Renal cortical epithelial cell (primary cell): ENCODE results near the gene IGFL4. TPM values are rescaled to one million over a fixed set of nuclear protein-coding genes. Genes with fewer than 3 reads are reported as not detected.
"Not testable (repeated sequence)": the region's sequence is repeated elsewhere in the genome, so short reads cannot be mapped to it uniquely, and the experiment has no call there.

Source experiments
- DNase-seq: peaks from one replicate; pipeline ENCODE4 v3.0.0-alpha.2; 2011; ENCODE audit warnings: low read depth
- total RNA-seq: library from RNA; depleted of rRNA; stranded (reverse); fragments of >200 nt; gene quantifications from 2 replicates; pipeline ENCODE4 v1.2.3, GENCODE V29; 2014

IGFL4 gene
- total RNA-seq: not detected in 2 replicates

DNA sequence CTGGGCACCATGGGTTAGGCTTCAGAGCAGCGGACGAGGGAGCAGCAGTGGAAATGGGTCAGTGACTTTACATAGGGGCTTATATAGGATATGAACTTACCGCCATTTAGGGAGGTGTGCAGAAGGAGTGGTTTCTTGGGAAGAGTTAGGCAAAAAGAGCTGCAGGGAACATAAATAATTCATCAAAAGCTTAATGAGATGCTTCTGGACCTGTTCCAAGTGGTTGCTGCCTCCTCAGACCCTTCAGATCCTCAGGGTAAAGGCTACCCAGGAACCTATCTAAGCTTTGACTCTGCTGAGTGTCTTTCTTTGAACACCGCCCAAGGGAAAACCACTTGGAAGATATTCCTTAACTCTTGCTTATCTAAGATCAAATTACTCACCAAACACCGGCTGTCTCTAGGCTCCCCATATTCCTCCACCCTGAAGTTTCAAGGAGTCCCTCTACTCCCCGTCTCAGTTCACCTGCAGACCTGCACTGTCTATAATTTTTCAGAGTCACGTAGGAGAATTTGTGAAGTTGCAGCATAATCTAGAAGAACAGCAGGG is at the start of gene IGFL4:
IGFL4 (minus strand) TSS at position 51 of the 549 bp plus-strand sequence; CDS start at position 11, 40 bp downstream.
- no peak for DNase-seq

DNA sequence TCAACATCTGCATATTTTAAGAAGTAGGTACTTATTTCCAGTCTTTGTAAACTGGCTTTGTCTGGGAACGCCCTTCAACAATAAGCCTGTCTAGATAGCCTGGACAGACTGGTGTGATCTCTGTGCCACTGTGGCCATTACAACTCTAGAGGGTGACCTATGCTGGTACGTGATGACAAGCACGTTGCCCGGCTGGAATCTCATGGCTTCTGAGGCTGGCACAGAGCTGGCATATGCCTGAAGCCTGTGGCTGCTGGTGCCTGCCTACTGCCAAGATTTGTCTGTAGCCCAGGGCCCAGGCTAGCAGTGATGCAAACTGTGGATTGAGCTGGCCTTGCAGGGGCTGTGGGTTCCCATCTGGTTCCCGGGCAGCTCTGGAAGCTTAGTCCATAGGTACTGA is 49.6 kb upstream of the IGFL4 start:
- DNase-seq: no peak

DNA sequence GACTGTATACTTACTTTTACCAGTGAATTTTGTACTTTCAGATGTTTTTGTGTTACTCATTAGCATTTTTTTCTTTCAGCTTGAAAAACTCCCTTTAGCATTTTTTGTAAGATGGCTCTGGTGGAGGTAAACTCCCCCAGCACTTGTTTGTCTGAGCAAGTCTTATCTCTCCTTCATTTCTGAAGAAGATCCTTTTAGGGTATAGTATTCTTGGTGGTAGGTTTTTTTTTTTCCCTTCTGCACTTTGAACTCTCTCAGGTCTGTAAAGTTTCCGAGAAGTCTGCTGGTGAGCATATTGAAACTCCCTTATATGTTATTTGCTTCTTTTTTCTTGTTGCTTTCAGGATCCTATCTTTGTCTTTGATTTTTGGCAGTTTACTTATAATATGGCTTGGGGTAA is 48.6 kb upstream of the IGFL4 start:
- DNase-seq: no peak

DNA sequence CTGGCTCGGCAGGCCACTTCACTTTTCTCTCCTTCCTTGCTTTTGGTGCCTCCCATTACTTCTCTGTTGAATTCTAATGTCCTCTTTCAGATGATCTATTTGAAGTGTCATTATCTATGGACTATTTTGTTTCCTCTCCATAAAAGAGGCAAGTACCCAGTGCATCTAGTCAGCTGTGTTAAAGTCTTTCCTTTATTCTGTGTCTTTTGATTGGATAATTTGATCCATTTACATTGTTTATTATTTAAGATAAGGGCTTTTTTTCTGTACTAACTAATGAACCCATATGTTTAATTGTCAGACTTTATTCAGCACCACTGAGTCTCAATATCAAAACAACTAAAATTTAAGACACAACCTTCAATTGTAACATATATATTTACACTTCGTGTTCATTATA is 47.3 kb upstream of the IGFL4 start:
- no peak for DNase-seq

DNA sequence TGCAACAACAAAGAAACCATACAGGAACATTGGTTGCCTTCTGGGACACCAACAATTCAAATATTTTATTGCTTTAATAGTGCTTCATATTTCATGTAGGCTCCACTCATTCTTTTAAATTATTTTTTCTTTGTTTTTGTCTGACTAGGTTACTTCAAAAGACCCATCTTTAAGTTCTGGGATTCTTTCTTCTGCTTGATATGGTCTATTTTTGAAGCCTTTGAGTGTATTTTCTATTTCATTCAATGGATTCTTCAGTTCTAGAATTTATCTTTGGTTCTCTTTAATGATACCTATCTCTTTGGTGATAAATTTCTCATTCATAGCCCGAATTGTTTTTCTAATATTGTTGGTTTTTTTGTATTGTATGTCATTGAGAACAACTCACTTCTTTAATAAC is 45.1 kb upstream of the IGFL4 start:
- no peak for DNase-seq

DNA sequence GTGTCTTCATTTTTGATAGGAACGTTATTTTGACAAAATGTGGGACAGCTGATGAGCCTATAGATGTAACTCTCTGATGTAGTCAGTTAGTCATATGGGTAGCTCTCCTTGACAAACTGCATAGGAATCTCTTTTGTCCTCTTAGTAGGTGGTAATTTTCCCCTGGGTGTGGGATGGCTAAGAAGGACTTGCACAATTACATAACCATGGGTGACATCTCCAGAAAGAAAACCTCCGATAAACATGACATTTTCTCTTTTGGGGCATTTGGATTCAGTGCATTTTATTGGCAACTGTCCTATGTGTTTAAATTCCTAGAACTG is 41.9 kb upstream of the IGFL4 start:
- DNase-seq: peak; percentile 23

DNA sequence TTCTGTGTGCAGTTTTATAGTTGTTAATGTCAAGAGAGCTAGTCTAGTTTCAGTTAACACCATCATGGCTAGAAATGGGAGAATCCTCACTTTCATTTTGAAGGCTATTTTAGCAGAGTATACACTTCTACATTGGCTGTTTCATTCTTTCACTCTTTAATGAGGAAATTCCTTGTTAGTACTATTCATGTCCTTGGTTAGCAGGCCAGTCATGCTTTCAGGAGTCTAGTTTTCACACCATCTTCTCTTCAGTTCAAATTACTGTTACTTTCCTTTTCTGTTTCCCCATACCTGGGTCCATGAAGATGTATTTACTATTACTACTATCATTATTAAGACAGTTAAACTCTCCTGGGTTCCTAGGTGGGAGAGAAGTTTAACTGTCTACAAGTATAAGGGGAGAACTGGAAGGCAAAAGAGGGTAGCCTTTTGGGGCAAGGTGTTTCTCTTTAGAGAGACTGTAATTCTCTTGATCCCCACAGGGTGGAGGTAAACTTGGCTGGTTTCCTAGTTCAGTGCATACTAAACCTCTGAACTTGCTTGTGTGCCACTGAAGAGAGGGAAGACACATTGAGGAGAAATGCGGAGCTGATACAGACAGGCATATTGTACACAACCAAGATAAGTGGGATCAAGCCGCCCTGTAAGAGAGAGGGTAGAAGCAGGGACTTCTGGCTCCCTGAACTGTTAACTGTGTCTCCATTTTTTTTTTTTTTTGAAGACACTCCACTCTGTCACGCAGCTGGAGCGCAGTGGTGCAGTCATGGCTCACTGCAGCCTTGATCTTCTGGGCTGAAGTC is 41.3 kb upstream of the IGFL4 start:
- DNase-seq: peak; percentile 53

DNA sequence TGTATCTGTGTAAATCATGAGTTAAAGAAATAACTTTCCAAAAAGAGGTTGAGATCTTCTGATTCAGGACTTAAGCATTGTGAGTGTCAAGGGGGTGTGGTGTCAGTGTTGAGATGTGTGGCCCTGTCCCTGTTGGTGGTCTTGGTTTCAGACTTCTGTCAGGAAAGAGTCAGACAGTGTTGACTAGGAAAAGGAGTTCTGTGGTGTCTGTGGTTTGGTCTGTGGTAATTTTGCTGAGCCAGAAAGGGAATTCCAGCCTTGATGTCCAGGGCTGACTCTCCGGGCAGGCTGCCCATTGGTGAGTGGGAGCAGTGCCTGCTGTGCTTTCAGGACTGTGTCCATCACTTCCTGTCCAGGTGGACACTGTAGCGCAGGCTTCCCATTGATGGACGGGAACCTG is 39.8 kb upstream of the IGFL4 start:
- peak; percentile 88 for DNase-seq

DNA sequence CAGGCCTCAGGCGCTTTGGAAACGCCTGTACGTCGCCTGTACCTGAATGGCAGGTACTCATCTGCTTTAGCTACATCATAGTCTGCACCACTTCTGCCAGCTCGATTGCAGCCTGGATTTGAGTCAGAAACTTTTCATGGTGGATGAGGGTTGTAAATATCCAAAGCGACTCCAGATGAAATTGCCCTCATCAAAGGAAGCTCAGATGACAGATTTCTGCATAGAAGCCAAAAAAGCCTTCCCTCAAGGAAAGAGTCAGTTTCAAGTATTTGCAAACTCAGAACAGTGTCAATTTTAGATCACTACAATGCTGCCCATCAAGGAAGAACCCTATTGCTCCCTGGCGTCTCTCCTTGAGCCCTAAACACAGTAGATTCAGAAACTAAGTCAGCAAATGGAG is 38.8 kb upstream of the IGFL4 start:
- no peak for DNase-seq

DNA sequence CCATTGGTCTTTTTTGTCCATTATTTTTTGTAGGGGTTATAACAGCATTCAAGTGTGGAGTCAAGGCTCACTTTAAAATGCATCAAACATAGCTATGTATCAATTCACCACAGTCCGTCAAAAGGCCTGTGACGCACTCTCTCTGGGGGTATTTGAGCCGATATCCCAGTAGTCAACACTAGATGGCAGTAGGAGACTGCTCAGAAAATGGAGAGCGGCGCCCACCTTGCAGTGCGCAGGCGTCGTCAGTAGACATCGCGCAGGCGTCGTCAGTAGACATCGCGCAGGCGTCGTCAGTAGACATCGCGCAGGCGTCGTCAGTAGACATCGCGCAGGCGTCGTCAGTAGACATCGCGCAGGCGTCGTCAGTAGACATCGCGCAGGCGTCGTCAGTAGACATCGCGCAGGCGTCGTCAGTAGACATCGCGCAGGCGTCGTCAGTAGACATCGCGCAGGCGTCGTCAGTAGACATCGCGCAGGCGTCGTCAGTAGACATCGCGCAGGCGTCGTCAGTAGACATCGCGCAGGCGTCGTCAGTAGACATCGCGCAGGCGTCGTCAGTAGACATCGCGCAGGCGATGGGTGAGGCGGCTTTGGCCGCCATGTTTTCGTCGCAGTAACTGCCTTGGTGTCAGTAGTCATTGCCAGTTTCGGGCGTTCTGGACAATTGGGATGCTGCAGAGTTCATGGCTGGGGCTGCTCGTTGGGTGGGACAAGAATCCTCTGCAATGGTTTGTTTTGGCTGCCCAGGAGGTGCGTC is 38.0 kb upstream of the IGFL4 start:
- not testable (repeated sequence) for DNase-seq

DNA sequence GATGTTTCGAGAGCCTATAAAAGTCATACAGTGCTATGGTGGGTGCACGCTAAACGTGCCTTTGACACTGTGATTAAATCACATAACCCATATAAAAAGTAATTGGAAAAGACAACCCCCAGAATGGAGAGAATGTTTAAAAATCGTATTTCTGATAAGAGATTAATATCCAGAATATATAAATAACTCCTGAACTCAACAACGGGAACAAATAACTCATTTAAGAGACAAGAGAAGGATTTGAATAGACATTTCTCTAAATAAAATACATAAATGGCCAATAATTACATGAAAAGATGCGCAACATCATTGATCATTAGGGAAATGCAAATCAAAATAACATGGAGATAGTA is 37.0 kb upstream of the IGFL4 start:
- DNase-seq: no peak

DNA sequence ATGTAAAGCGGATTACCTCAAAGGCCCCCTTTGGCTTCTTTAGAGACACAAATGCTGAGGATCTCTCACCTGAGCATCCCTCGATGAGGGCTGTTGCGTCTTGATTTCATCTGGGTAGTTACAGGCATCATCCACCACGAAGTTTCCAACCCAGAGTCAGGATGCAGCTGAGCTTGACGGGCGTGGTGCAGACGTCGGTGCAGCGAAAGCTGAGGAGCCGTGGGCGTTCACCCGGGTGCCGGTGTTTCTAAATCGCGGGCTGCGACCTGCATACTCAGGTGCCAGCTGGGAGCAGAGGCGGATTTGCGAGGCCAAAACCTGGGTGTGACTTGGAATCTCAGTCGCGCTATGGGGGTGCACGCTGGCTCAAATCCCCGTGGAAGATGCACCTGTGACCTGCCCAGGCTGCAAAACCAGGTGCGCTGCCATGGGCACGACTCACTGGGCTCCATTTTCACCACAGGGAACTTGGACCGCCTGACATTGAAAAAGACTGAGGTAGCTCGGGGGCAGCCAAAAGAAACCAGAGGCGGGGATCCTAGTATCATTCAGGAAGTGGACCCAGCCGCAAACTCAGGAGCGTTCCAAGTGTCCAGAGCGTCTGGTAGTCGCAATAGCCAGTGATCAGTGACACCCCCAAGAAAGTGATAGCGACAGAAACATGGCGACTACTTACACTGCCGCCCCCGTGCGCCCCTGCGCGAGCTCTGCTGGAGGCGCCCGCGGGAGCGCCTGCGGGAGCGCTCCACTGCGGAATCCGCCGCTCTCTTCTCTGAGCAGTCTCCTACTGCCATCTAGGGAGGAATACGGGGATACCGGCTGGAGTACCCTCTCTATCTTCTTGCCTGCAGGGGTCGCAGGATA is 36.4 kb upstream of the IGFL4 start:
- DNase-seq: peak; percentile 59

DNA sequence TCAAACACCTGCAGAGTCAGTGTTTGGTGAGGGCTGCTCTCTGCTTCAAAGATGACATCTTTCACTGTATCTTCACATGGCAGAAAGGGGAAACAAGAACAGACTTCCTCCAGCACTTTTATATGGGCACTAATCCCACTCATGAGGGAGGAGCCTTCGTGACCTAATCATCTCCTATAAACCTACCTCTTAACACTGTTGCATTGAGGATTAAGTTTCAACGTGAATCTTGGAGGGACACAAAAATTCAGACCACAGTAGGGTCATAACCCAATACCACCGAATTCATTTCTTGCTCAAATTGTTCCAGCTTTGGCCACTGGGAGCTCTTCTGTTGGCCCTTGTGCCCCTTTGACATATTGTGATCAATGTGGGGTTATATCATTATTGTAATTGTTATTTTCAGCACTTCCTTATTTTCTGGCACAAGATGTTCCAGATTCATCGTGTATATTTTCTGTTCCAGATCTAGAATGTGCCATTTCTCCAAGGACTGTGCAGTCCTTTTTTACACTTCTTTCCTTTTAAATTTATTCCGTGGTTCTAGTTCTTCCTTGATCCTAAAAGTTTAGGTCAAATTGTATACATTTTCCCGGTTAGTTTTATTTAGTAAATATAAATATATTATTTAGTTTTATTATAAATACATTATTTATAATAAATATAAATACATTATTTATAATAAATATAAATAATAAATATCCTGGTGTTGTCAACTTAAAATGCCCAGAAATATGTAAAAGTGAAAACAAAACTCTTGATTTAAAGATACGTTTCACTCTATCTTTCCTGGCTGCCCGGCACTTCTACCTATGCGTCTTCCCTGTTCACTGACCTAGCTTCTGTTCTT is 35.5 kb upstream of the IGFL4 start:
- no peak for DNase-seq

DNA sequence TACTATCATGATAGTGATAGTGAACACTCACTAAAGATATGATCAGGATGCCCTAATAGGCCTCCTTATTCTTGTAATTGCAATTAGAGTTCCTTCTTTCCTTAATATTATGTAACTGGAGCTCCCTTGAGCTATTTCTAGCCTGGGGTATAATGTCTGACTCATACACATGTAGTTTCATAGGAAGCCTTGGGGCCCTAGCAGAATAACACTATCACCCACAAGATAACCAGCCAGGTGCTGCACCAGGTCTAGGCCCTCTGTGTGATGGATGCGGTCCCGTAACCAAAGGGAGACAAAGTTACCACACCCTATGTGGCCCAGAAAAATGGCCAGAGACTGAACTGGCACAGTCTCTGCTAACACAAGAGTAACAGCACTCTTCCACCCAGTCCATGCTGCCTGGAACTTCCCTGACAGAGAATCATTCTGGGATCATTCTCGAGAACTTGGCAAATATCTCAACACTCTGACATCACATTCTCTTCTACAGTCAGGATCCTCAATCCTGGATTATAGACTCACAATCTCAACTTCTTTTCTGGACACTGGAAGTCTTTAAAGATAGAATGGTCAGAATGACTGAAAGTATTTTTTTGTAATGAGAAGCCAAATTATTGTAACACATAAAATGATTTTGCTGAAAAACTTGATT is 32.6 kb upstream of the IGFL4 start:
- no peak for DNase-seq

DNA sequence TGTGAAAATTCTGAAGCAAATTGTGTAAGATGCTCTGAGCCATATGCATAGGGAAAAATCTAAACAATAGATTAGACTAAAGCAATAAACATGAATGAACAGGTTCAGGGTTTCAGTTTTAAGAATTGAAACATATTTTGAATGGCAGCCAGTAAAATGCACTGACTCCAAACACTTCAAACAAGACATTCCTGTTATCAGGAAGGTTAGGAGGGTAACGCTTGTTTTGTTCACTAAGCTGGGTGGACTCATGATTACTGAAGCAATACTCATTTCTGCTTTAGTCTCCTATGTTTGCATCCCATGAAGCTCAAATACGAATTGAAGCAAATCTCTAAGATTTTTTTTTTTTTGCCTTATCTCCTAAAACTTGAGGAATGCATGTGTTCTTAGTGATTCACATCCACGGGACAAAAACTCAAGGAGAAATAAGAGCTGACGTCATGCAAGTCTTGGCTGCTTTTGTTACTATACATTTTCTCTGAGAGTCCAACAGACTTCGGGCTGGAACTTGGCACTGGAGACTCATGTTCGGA is 29.1 kb upstream of the IGFL4 start:
- DNase-seq: no peak

DNA sequence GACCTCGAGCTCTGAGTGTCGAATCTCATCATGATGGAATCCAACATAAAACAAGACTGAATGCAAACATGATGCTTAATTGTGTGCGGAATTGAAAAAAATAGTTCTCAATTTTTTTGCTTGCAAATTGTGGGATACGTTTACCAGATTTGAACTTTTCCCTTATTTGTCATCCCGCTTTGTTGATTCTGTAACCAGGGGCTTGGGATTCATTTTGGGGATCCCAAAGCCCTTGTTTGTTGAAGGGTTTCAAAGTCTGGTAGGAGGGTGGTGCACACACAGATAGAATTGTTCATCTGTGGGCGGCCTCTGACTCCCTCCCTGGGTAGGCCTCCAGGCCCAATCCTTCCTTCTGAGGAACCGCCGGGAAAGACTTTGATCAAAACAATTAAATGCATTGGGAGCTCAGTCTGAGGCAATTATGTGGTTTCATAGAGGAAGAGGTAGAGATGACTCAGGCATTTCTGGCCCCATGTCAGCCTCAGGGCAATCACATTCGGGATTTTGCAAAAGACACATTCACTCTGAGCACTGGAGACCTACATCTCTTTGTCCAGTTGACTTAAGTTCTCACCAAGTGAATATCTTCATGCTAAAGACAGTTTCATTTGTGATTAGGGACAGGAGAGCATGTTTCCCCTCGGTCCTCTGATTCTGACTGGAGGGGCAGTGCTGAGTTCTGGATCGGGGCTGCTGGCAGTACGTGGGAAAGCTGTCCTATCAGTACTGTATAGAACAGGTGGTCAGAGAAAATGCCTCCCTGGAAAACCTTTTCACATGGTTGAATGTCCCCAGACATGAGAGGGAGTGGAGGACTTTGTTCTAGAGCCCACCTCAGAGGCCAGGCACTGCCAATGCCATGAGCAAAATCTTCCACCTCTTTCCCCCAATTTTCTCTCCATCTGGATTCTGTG is 27.8 kb upstream of the IGFL4 start:
- peak; percentile 92 for DNase-seq

DNA sequence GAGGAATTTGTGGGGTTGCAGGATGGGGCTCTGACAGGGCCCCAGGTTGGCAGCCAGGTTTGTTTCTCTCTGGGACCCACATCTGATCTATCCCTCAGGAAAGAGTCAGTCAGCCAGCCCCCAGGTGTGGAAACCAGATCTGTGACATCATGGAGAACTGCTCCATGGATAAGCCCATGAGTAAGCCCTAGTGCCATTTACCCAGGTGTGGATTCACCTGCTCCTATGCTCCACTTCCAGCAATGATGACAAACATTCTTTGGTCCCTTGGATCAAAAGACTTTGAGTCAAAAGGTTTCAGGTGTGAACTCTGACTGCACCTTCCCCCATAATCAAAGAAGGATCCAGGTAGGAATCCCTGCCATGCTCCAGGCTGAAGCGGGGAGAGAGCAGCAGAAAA is 26.9 kb upstream of the IGFL4 start:
- no peak for DNase-seq

DNA sequence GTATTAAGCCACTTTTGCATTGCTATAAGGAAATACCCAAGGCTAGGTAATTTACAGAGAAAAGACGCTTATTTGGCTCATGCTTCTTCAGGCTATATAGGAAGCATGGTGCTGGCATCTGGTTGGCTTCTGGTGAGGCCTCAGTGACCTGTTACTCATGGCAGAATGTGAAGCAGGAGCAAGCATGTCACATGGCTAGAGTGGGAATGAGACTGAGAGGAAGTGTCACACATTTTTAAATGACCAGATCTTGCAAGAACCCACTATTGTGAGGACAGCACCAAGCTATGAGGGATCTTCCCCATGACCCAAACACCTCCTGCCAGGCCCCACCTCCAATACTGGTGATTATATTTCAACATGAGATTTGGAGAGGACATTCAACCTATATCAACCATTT is 25.7 kb upstream of the IGFL4 start:
- DNase-seq: no peak

DNA sequence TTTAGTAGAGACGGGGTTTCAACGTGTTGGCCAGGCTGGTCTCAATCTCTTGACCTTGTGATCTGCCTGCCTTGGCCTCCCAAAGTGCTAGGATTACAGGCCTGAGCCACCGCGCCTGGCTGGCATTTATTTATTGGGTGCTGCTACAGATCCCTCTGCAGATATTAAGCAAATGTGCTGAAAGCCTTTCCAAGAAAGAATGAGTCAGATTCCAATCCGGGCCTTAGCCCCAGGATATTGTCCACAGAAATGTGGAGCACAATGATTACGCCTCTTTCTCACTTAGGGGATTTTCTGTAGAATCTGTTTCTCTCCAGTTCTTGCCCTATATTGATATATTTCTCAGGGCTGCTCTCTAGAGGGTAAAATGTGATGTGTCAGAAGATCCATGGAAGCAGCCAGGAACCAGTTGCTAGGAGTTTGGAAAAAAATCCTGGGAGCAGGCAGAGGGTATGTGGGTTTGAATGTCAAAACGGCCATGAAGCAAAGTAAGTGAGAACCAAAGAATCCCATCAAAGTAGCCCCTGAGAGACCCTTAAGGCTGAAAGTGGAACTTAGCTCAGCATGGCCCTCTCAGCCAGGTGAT is 24.8 kb upstream of the IGFL4 start:
- peak; percentile 51 for DNase-seq
